ENCODE results near the gene SEZ6L2. TPM values are rescaled to one million over a fixed set of nuclear protein-coding genes. Genes with fewer than 3 reads are reported as not detected.

SEZ6L2 gene
- total and polyA plus RNA-seq, 9 of the 15 experiments (the other 6 are each of a cell fraction or from before 2014, with no cell fraction given): 0.10 to 2.1 (median 0.72) TPM

DNA sequence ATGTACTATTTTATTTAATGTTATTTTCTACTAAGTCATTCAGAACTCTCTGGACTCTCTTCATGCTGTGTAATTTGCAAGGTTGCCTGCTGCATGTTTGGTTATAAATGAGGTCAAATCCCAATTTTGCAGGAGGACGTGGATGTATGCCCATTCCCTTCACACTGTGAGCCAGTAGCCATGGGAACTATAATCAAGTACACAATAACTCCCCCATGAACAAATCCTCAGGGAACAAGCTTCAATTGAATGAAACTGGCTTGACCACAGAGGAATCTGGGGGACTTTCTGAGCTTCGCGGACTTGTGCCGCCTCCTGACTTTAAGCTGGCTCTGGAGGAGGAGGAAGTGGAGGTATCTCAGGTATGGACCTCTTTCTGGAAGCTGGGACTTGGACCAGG lies 41.3 kb upstream of the SEZ6L2 start:
- H2AFZ ChIP-seq (ENCODE audit: low read depth, low read length): no peak overlapping the region
- no peaks in the 10 kb centered on the region for H3K9me1 ChIP-seq (ENCODE audit: control insufficient read depth, insufficient read depth, low read length)
- WGBS (ENCODE audit: insufficient coverage, low coverage, missing lambda C conversion rate): 14% methylated on average over 1 of the region's 4 CpGs
- H3K9me3 ChIP-seq (replicated peaks; ENCODE audit: control insufficient read depth, insufficient read depth, low read depth, low read length): peaks cover 5% of the 10 kb centered on the region
- TF ChIP-seq SUPT5H (IDR thresholded peaks at IDR 0.05) (no peak), CBX2 (IDR thresholded peaks at IDR 0.05; ENCODE audit: insufficient read depth, low read length, poor library complexity, severe bottlenecking) (no peak), YY1 (IDR thresholded peaks at IDR 0.05; ENCODE audit: borderline replicate concordance in 1 of 3, control insufficient read depth in 1 of 3, extremely low read depth in 1 of 3, insufficient read depth in 3 of 3, insufficient read length in 1 of 3, insufficient replicate concordance in 2 of 3, low read depth in 1 of 3, low read length in 2 of 3) (no peak)
- TF ChIP-seq, protein P1, sequence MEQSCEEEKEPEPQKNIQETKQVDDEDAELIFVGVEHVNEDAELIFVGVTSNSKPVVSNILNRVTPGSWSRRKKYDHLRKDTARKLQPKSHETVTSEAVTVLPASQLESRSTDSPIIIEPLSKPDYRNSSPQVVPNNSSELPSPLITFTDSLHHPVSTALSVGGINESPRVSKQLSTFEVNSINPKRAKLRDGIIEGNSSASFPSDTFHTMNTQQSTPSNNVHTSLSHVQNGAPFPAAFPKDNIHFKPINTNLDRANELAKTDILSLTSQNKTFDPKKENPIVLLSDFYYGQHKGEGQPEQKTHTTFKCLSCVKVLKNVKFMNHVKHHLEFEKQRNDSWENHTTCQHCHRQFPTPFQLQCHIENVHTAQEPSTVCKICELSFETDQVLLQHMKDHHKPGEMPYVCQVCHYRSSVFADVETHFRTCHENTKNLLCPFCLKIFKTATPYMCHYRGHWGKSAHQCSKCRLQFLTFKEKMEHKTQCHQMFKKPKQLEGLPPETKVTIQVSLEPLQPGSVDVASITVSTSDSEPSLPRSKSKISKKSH (CRISPR knock-in tag; IDR thresholded peaks at IDR 0.05): no peak
- peaks cover 18 to 33% of the 10 kb centered on the region in 2 experiments for H3K4me1 ChIP-seq (replicated peaks in 1 of 2; ENCODE audit: control insufficient read depth in 2 of 2, insufficient read depth in 2 of 2, low read length in 2 of 2)
- ChIA-PET CTCF (ENCODE audit: low intra/inter-chr PET ratio) (no interaction called here), POLR2A (interaction anchor here (0.6 to 1.5 kb wide), 2 partner anchors 33 to 45 kb away, joined by 4 to 6 read pairs; partner anchors contain the start of gene TAOK2)
- no peaks in the 10 kb centered on the region for H3K27me3 ChIP-seq (ENCODE audit: control insufficient read depth in 2 of 2, insufficient read depth in 2 of 2, low read length in 2 of 2)
- FAIRE-seq (no peak), DNase-seq (ENCODE audit: extremely low read depth in 1 of 4, low spot score in 3 of 4) (no peak), ATAC-seq (no peak)
- no peak overlapping the region for H3K4me2 ChIP-seq (ENCODE audit: insufficient read depth, low read length)
- no peak overlapping the region for H3K4me3 ChIP-seq
- intact Hi-C loops (cut with micrococcal nuclease): no loop called here
- no peak overlapping the region for H3K27ac ChIP-seq (ENCODE audit: extremely low read depth, low read depth, low read length)
- H3K9ac ChIP-seq (ENCODE audit: insufficient read depth in 1 of 2, low read depth in 2 of 2, low read length in 2 of 2): no peak overlapping the region
- H3K36me3 ChIP-seq (ENCODE audit: control insufficient read depth, insufficient read depth, low read length): no peaks in the 10 kb centered on the region
- no peaks in the 10 kb centered on the region for H3K79me2 ChIP-seq (ENCODE audit: control insufficient read depth, insufficient read depth, low read length)
- in situ Hi-C loops (cut with MboI): no loop called here
- peaks cover 5% of the 10 kb centered on the region; the same call in 1 of the 2 replicates for H4K20me1 ChIP-seq (replicated peaks; ENCODE audit: control insufficient read depth, insufficient read depth, low read length)
- BruUV-seq (replicated peaks): no TSS peak

Measured in K562 (cell line).